SK-N-SH (cell line): ENCODE results near the gene ANKRD11.

Experiments used
- RXRA ChIP-seq: IDR thresholded peaks from 2 replicates; pipeline ENCODE4 v1.4.0; 2012; ENCODE audit warnings: low read depth, mild to moderate bottlenecking, borderline replicate concordance
- TAF1 ChIP-seq: IDR thresholded peaks from 2 replicates; pipeline ENCODE4 v1.6.1; 2012; ENCODE audit warnings: low read depth, mild to moderate bottlenecking, low read length, moderate library complexity, borderline replicate concordance
- TF ChIP-seq, protein P1 (sequence below): IDR thresholded peaks from 2 replicates; pipeline ENCODE4 v1.4.0; 2012; ENCODE audit warnings: low read depth
- TF ChIP-seq, protein P2 (sequence below): fragments of 200-600 bp; sonication (generic); IDR thresholded peaks from 2 replicates; pipeline ENCODE4 v1.6.1; 2017; ENCODE audit warnings: antibody characterized with exemption, mild to moderate bottlenecking, moderate library complexity
- TF ChIP-seq, protein P3 (sequence below): fragments of 150-350 bp; IDR thresholded peaks from 2 replicates; pipeline ENCODE4 v1.6.1; 2017; ENCODE audit warnings: antibody characterized with exemption, low read length, low read depth, borderline replicate concordance
- TF ChIP-seq, protein P4 (sequence below): IDR thresholded peaks from 2 replicates; pipeline ENCODE4 v1.6.1; 2012; ENCODE audit warnings: mild to moderate bottlenecking, low read depth, low read length, moderate library complexity

DNA sequence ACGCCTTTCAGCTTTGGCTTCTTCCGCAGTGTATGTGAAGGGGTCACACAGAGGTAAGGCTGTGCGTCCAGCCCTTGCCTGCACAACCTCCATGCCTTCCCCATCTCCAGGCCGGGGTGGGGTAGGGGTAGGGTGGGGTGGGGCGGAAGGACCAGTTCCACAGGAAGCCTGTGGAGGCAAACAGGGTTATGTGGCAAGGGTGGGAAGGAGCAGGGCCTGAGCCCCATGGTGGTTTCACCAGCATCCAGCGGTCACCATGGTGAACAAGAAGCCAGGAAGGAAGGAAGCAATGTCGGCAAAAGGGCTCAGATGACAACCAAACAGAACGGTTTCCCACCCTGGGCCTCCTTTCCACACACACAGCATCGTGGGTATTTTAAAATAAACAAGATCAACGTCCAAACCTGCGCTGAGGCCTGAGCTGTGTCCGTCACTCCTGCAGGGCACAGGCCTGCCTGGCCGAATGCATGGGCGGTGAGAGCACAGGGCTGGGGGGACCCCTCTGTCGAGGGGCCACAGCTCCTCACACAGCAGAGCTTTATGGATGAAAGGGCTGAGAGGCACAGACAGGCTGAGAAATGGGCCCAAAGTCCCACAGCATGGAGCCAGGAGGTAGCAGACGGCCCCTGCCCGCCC lies 192.3 kb downstream of the ANKRD11 start:
- no peak for TF ChIP-seq RXRA
- TF ChIP-seq, protein P1, sequence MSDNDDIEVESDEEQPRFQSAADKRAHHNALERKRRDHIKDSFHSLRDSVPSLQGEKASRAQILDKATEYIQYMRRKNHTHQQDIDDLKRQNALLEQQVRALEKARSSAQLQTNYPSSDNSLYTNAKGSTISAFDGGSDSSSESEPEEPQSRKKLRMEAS = no peak
- TF ChIP-seq, protein P2, sequence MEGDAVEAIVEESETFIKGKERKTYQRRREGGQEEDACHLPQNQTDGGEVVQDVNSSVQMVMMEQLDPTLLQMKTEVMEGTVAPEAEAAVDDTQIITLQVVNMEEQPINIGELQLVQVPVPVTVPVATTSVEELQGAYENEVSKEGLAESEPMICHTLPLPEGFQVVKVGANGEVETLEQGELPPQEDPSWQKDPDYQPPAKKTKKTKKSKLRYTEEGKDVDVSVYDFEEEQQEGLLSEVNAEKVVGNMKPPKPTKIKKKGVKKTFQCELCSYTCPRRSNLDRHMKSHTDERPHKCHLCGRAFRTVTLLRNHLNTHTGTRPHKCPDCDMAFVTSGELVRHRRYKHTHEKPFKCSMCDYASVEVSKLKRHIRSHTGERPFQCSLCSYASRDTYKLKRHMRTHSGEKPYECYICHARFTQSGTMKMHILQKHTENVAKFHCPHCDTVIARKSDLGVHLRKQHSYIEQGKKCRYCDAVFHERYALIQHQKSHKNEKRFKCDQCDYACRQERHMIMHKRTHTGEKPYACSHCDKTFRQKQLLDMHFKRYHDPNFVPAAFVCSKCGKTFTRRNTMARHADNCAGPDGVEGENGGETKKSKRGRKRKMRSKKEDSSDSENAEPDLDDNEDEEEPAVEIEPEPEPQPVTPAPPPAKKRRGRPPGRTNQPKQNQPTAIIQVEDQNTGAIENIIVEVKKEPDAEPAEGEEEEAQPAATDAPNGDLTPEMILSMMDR = no peak
- TF ChIP-seq TAF1 = no peak
- TF ChIP-seq, protein P3, sequence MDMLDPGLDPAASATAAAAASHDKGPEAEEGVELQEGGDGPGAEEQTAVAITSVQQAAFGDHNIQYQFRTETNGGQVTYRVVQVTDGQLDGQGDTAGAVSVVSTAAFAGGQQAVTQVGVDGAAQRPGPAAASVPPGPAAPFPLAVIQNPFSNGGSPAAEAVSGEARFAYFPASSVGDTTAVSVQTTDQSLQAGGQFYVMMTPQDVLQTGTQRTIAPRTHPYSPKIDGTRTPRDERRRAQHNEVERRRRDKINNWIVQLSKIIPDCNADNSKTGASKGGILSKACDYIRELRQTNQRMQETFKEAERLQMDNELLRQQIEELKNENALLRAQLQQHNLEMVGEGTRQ = no peak
- TF ChIP-seq, protein P4, sequence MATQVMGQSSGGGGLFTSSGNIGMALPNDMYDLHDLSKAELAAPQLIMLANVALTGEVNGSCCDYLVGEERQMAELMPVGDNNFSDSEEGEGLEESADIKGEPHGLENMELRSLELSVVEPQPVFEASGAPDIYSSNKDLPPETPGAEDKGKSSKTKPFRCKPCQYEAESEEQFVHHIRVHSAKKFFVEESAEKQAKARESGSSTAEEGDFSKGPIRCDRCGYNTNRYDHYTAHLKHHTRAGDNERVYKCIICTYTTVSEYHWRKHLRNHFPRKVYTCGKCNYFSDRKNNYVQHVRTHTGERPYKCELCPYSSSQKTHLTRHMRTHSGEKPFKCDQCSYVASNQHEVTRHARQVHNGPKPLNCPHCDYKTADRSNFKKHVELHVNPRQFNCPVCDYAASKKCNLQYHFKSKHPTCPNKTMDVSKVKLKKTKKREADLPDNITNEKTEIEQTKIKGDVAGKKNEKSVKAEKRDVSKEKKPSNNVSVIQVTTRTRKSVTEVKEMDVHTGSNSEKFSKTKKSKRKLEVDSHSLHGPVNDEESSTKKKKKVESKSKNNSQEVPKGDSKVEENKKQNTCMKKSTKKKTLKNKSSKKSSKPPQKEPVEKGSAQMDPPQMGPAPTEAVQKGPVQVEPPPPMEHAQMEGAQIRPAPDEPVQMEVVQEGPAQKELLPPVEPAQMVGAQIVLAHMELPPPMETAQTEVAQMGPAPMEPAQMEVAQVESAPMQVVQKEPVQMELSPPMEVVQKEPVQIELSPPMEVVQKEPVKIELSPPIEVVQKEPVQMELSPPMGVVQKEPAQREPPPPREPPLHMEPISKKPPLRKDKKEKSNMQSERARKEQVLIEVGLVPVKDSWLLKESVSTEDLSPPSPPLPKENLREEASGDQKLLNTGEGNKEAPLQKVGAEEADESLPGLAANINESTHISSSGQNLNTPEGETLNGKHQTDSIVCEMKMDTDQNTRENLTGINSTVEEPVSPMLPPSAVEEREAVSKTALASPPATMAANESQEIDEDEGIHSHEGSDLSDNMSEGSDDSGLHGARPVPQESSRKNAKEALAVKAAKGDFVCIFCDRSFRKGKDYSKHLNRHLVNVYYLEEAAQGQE = no peak
